Central memory CD8-positive, alpha-beta T cell (primary cell): Measurements from ENCODE around the gene ARHGAP29.

ENCODE experiments used
- ATAC-seq: fragments of 150-1000 bp; cut with Tn5 transposase; replicated peaks from 2 replicates; pipeline ENCODE4 v1.10.0; 2022; ENCODE audit warnings: mild to moderate bottlenecking, moderate FRiP score, moderate number of reproducible peaks; ENCODE audit not compliant: poor library complexity, severe bottlenecking; ENCODE audit errors: extremely low read depth
- DNase-seq, 2 donors: peaks; one replicate each; pipeline ENCODE4 v3.0.0; 2021; ENCODE audit warnings: low spot score in 2 of 2
- H3K27ac Mint-ChIP-seq: one replicate; pipeline ENCODE4 v1.8.0; 2022; ENCODE audit warnings: low read depth, mild to moderate bottlenecking, moderate library complexity, mixed read lengths
- H3K27me3 Mint-ChIP-seq: one replicate; pipeline ENCODE4 v1.8.0; 2022; ENCODE audit warnings: mixed read lengths
- H3K36me3 Mint-ChIP-seq: one replicate; pipeline ENCODE4 v1.8.0; 2022; ENCODE audit warnings: mild to moderate bottlenecking, moderate library complexity, mixed read lengths; ENCODE audit not compliant: insufficient read depth
- H3K4me1 Mint-ChIP-seq: one replicate; pipeline ENCODE4 v1.8.0; 2022; ENCODE audit warnings: mixed read lengths
- H3K4me3 Mint-ChIP-seq: one replicate; pipeline ENCODE4 v1.8.0; 2022; ENCODE audit warnings: mild to moderate bottlenecking, moderate library complexity, mixed read lengths
- H3K9me3 Mint-ChIP-seq: one replicate; pipeline ENCODE4 v1.8.0; 2022; ENCODE audit warnings: mixed read lengths

Gene ARHGAP29

GRCh38 chr1:94276988-94277434 lies 39.6 kb upstream of the ARHGAP29 start:
- no peaks in the 10 kb centered on the region for H3K36me3 Mint-ChIP-seq
- H3K27me3 Mint-ChIP-seq, result peaks cover 47% of the 10 kb centered on the region
- no peak overlapping the region for H3K27ac Mint-ChIP-seq
- no peak for ATAC-seq
- no peaks in the 10 kb centered on the region for H3K9me3 Mint-ChIP-seq
- no peak overlapping the region for H3K4me3 Mint-ChIP-seq
- no peaks in the 10 kb centered on the region for H3K4me1 Mint-ChIP-seq
- no peak for DNase-seq

GRCh38 chr1:94275083-94275482 lies 37.7 kb upstream of the ARHGAP29 start:
- no peak overlapping the region for H3K4me3 Mint-ChIP-seq
- no peaks in the 10 kb centered on the region for H3K36me3 Mint-ChIP-seq
- H3K9me3 Mint-ChIP-seq, result no peaks in the 10 kb centered on the region
- H3K27ac Mint-ChIP-seq, result no peak overlapping the region
- H3K4me1 Mint-ChIP-seq, result no peaks in the 10 kb centered on the region
- H3K27me3 Mint-ChIP-seq, result peaks cover 38% of the 10 kb centered on the region
- ATAC-seq (no peak), DNase-seq (no peak)

DNA sequence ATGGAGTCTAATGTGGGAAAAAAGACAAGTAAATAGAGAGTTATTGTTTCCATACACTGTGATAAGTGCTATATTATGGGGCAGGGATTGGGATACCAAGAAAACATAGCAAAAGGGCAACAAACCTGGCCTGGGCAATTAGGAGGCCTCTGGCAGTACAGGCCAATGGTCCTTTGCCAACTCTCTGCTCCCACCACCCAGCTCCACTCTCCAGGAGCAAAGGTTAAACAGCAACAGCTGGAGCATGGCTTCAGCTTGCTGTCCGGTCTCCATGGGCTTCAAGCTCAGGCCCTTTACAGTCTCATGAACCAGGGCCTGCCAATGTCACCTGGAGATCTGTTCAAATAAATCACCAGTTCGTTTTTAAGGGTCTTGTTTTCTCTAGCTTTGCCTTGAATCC lies 37.2 kb upstream of the ARHGAP29 start:
- Mint-ChIP-seq H3K4me3 (no peak overlapping the region), H3K27me3 (peaks cover 33% of the 10 kb centered on the region), H3K36me3 (no peaks in the 10 kb centered on the region), H3K4me1 (no peaks in the 10 kb centered on the region), H3K27ac (no peak overlapping the region), H3K9me3 (no peaks in the 10 kb centered on the region)
- ATAC-seq (no peak), DNase-seq (no peak)

DNA sequence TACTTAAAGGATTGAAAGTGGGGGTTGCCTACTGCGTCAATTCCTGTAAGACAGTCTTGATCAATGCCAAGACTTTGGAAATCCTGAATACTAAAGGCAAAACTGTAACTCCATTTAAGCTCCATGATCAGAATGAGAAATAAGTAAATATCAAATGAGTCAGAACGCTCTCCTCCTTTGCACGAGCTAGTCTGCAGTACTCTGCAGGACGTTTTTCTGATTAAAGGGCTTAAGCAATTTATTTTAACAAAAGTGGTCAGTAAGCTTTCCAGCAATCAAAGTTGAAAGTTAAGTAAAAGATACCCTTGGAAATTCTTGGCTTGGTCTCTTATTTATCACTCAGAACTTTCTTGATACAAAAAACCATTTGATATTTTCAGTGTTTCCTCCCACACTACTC lies 35.7 kb upstream of the ARHGAP29 start:
- no peaks in the 10 kb centered on the region for H3K9me3 Mint-ChIP-seq
- H3K4me1 Mint-ChIP-seq, result no peaks in the 10 kb centered on the region
- no peak overlapping the region for H3K4me3 Mint-ChIP-seq
- no peak for DNase-seq
- H3K36me3 Mint-ChIP-seq, result no peaks in the 10 kb centered on the region
- H3K27me3 Mint-ChIP-seq, result peaks cover 38% of the 10 kb centered on the region
- no peak overlapping the region for H3K27ac Mint-ChIP-seq
- no peak for ATAC-seq

DNA sequence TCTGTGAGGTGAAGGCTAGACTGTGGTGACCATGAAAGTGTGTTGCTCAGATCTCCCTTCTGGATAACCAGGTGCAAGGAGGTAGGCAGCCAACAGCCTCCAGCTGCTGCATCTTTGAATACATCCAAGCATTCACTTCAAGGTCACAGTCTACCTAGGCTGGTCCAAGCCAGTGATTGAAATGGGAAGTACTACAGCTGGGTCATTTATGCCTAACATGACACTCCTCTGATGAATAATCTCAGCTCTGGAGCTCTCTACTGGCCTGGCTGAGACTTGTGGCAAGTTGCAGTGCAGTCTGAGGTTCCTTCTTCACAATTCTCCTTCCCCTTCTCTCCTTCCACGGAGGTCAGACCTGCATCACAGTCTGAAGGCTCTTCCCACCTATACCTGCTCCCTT lies 35.0 kb upstream of the ARHGAP29 start:
- H3K27ac Mint-ChIP-seq, result no peak overlapping the region
- H3K27me3 Mint-ChIP-seq, result peaks cover 41% of the 10 kb centered on the region
- no peaks in the 10 kb centered on the region for H3K9me3 Mint-ChIP-seq
- H3K4me1 Mint-ChIP-seq, result no peaks in the 10 kb centered on the region
- DNase-seq (no peak), ATAC-seq (no peak)
- H3K36me3 Mint-ChIP-seq, result no peaks in the 10 kb centered on the region
- H3K4me3 Mint-ChIP-seq, result no peak overlapping the region

GRCh38 chr1:94271373-94271772 lies 34.0 kb upstream of the ARHGAP29 start:
- Mint-ChIP-seq H3K9me3 (no peaks in the 10 kb centered on the region), H3K36me3 (no peaks in the 10 kb centered on the region), H3K4me1 (no peaks in the 10 kb centered on the region), H3K27me3 (peaks cover 48% of the 10 kb centered on the region), H3K27ac (no peak overlapping the region), H3K4me3 (no peak overlapping the region)
- no peak for DNase-seq
- ATAC-seq, result no peak

- no peak for DNase-seq
- no peak overlapping the region for H3K27ac Mint-ChIP-seq
- no peaks in the 10 kb centered on the region for H3K36me3 Mint-ChIP-seq
- no peaks in the 10 kb centered on the region for H3K4me1 Mint-ChIP-seq
- peaks cover 48% of the 10 kb centered on the region for H3K27me3 Mint-ChIP-seq
- no peaks in the 10 kb centered on the region for H3K9me3 Mint-ChIP-seq
- ATAC-seq, result no peak
- no peak overlapping the region for H3K4me3 Mint-ChIP-seq
Measured at GRCh38 chr1:94270801-94271203, 33.4 kb upstream of the ARHGAP29 start.

DNA sequence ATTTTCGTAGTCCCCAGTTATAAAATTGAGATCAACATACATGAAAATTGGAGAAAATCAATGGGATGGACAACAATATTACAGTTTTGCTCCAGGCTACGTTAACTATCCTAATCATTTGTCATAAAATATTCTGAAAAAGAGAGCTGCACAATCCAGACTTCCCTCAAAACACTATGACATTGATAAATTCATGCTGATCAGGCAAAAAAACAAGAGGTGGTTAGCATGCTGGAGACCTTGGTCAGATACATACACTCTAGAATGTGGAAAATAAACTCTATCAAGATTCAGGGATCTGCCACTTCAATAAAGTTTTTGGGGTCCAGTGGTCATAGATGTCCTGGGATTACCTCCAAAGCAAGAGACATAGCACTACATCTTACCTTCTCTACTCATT lies 32.5 kb upstream of the ARHGAP29 start:
- no peaks in the 10 kb centered on the region for H3K9me3 Mint-ChIP-seq
- H3K4me3 Mint-ChIP-seq, result no peak overlapping the region
- H3K27ac Mint-ChIP-seq, result no peak overlapping the region
- no peak for DNase-seq
- H3K27me3 Mint-ChIP-seq, result peaks cover 43% of the 10 kb centered on the region
- no peaks in the 10 kb centered on the region for H3K36me3 Mint-ChIP-seq
- no peaks in the 10 kb centered on the region for H3K4me1 Mint-ChIP-seq
- no peak for ATAC-seq

GRCh38 chr1:94265906-94266305 lies 28.5 kb upstream of the ARHGAP29 start:
- no peaks in the 10 kb centered on the region for H3K9me3 Mint-ChIP-seq
- H3K36me3 Mint-ChIP-seq, result no peaks in the 10 kb centered on the region
- no peak for ATAC-seq
- no peak overlapping the region for H3K4me3 Mint-ChIP-seq
- DNase-seq, result no peak
- peaks cover 46% of the 10 kb centered on the region for H3K27me3 Mint-ChIP-seq
- no peaks in the 10 kb centered on the region for H3K4me1 Mint-ChIP-seq
- no peak overlapping the region for H3K27ac Mint-ChIP-seq

- ATAC-seq, result no peak
- H3K4me3 Mint-ChIP-seq, result no peak overlapping the region
- no peaks in the 10 kb centered on the region for H3K9me3 Mint-ChIP-seq
- H3K27ac Mint-ChIP-seq, result no peak overlapping the region
- no peaks in the 10 kb centered on the region for H3K36me3 Mint-ChIP-seq
- no peak for DNase-seq
- H3K4me1 Mint-ChIP-seq, result no peaks in the 10 kb centered on the region
- peaks cover 55% of the 10 kb centered on the region for H3K27me3 Mint-ChIP-seq
Measured at GRCh38 chr1:94265011-94265422, 27.6 kb upstream of the ARHGAP29 start.

- ATAC-seq (no peak), DNase-seq (no peak)
- H3K9me3 Mint-ChIP-seq, result no peaks in the 10 kb centered on the region
- no peaks in the 10 kb centered on the region for H3K4me1 Mint-ChIP-seq
- no peak overlapping the region for H3K27ac Mint-ChIP-seq
- H3K4me3 Mint-ChIP-seq, result no peak overlapping the region
- H3K36me3 Mint-ChIP-seq, result peaks cover 2% of the 10 kb centered on the region
- H3K27me3 Mint-ChIP-seq, result peaks cover 48% of the 10 kb centered on the region
Measured at GRCh38 chr1:94260635-94261387, 23.4 kb upstream of the ARHGAP29 start.

DNA sequence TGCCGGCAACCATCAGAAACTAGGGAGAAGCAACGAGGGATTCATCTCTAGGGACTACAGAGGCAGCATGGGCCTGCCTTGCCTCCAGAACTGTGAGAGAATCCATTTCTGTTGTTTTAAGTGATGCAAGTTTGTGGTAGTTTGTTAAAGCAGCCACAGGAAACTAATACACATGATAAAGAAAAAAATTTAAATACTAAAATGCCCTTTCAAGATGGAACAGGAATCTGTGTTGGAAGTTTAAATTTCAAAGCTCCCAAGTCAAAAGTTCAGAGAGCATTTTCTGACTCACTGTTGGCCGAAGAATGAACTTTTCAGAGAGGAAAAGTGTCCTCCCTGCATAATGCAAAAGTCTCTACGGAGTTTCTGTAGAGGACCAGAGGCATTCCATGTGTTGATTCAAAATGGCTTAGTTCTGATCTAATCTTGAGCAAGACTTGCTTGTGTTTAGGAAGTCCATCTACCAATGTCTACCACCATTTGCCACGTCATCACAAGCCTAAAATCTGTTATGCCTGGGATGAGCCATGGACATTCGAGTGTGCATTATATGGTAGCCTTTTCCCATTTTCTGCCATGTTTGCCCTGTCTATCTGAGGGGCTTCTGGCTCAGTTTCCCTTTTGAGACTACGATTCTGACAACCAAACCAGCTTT lies 22.4 kb upstream of the ARHGAP29 start:
- DNase-seq, result no peak

GRCh38 chr1:94258873-94259331 lies 21.5 kb upstream of the ARHGAP29 start:
- Mint-ChIP-seq H3K4me3 (no peak overlapping the region), H3K36me3 (peaks cover 2% of the 10 kb centered on the region), H3K27ac (no peak overlapping the region), H3K9me3 (no peaks in the 10 kb centered on the region), H3K27me3 (peaks cover 52% of the 10 kb centered on the region), H3K4me1 (no peaks in the 10 kb centered on the region)
- no peak for ATAC-seq
- no peak for DNase-seq

More for the DNA sequence above, 22.4 kb upstream of the ARHGAP29 start:
- ATAC-seq, result no peak
- Mint-ChIP-seq H3K4me3 (no peak overlapping the region), H3K27me3 (peaks cover 53% of the 10 kb centered on the region), H3K36me3 (peaks cover 2% of the 10 kb centered on the region), H3K4me1 (no peaks in the 10 kb centered on the region), H3K27ac (no peak overlapping the region), H3K9me3 (no peaks in the 10 kb centered on the region)
